Measurements from ENCODE around the gene DHRS9.
"Not testable (repeated sequence)": the region's sequence is repeated elsewhere in the genome, so short reads cannot be mapped to it uniquely, and the experiment has no call there.

The DHRS9 gene

DNA sequence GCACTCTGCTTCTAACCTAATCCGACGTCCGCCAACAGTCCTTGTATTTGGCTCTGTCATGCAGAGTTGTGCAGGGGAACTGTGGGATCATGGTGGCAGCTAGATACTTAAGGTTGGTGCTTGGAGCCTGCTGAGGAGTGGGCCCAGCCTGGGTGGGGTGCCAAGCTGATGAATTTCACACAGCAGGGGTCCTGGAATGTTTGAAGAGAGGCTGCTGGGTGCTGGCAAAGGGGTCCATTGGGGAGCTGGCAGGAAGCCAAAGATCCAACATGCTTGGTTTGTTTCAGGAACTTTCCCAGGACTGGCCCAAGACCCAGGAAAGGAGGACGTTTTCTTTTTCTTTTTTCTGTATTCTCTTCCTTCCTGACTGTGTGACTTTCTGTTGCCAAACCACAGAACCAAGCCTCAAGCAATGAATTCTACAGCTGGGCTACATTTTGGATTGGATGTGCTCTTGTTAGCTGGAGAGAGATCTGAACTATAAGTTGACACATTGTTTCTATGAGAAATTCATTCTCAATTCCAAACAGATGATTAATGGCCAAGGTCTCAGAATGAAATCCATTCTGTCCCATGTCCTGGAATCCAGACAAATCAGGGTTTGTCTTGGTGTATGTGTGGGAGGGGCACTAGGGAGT lies 49.9 kb downstream of the DHRS9 start:
- no peaks in the 10 kb centered on the region for H3K4me1 ChIP-seq (ENCODE audit: insufficient read depth, poor library complexity, severe bottlenecking)
- DNase-seq (ENCODE audit: low spot score) (no peak), ATAC-seq (ENCODE audit: low read depth) (no peak)
- H3K36me3 ChIP-seq (ENCODE audit: low read depth): no peaks in the 10 kb centered on the region
- H3K27ac ChIP-seq (ENCODE audit: poor library complexity, severe bottlenecking): no peak overlapping the region
- no peak overlapping the region for H3K4me3 ChIP-seq (ENCODE audit: severe bottlenecking)
- H3K9me3 ChIP-seq (ENCODE audit: severe bottlenecking): no peaks in the 10 kb centered on the region
- TF ChIP-seq, protein P1, sequence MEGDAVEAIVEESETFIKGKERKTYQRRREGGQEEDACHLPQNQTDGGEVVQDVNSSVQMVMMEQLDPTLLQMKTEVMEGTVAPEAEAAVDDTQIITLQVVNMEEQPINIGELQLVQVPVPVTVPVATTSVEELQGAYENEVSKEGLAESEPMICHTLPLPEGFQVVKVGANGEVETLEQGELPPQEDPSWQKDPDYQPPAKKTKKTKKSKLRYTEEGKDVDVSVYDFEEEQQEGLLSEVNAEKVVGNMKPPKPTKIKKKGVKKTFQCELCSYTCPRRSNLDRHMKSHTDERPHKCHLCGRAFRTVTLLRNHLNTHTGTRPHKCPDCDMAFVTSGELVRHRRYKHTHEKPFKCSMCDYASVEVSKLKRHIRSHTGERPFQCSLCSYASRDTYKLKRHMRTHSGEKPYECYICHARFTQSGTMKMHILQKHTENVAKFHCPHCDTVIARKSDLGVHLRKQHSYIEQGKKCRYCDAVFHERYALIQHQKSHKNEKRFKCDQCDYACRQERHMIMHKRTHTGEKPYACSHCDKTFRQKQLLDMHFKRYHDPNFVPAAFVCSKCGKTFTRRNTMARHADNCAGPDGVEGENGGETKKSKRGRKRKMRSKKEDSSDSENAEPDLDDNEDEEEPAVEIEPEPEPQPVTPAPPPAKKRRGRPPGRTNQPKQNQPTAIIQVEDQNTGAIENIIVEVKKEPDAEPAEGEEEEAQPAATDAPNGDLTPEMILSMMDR (IDR thresholded peaks at IDR 0.05; ENCODE audit: poor library complexity, severe bottlenecking): no peak
- H3K27me3 ChIP-seq (ENCODE audit: insufficient read depth, poor library complexity, severe bottlenecking): peaks cover 3% of the 10 kb centered on the region

DNA sequence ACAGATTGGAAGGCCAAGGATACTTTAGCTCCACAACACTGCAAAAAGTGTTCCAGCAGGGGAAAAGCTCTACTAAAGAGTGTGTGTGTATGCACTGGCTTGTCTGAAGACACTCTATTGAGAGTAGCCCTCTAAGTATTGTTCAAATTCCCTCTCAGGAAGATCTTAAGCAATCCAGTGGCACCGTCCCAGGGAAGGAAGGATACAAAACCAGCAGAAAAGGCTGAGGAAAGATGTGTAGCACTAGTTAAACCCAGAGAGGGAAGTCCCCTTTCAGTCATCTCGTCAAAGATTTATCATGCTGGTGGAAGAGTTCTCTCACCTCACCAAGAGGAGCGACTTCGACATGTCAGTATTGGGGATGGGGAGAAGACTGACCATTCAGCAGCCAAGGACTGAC lies 50.5 kb downstream of the DHRS9 start:
- H3K9me3 ChIP-seq (ENCODE audit: severe bottlenecking): no peaks in the 10 kb centered on the region
- H3K27me3 ChIP-seq (ENCODE audit: insufficient read depth, poor library complexity, severe bottlenecking): peaks cover 5% of the 10 kb centered on the region
- H3K4me3 ChIP-seq (ENCODE audit: severe bottlenecking): no peak overlapping the region
- no peak overlapping the region for H3K27ac ChIP-seq (ENCODE audit: poor library complexity, severe bottlenecking)
- ATAC-seq (ENCODE audit: low read depth): no peak
- H3K4me1 ChIP-seq (ENCODE audit: insufficient read depth, poor library complexity, severe bottlenecking): no peaks in the 10 kb centered on the region
- no peaks in the 10 kb centered on the region for H3K36me3 ChIP-seq (ENCODE audit: low read depth)
- no peak for DNase-seq (ENCODE audit: low spot score)
- TF ChIP-seq, protein P1 (IDR thresholded peaks at IDR 0.05; ENCODE audit: poor library complexity, severe bottlenecking): no peak

DNA sequence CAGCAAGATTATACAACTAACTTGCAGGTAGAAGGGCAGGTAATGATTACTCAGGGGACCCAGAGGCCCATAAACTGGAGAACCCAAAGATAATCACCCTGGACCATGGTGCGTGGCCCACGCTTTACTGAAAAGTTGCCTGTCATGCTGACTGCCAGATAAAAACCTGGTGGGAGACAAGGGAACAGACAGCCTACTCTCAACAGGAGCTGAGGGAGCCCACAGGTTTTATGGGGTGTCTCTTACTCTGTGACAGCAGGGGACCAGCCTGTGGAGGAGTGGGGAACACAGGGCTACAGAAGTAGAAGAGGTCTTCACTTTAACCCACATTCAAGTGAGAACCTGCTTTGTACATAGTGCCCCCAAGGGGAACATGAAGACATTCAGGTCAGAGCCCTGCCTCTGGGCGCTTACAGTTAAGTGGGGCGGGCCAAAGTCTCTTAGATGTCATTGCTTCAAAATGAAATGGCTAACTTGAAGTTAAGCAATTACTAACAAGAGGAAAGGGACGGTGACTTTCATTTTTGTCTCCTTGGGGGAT lies 60.4 kb downstream of the DHRS9 start:
- DNase-seq (ENCODE audit: low spot score): no peak
- Histone ChIP-seq H3K36me3 (ENCODE audit: low read depth) (no peaks in the 10 kb centered on the region), H3K9me3 (ENCODE audit: severe bottlenecking) (no peaks in the 10 kb centered on the region), H3K27ac (ENCODE audit: poor library complexity, severe bottlenecking) (no peak overlapping the region), H3K4me3 (ENCODE audit: severe bottlenecking) (no peak overlapping the region), H3K27me3 (ENCODE audit: insufficient read depth, poor library complexity, severe bottlenecking) (no peaks in the 10 kb centered on the region), H3K4me1 (ENCODE audit: insufficient read depth, poor library complexity, severe bottlenecking) (no peaks in the 10 kb centered on the region)
- TF ChIP-seq, protein P1 (IDR thresholded peaks at IDR 0.05; ENCODE audit: poor library complexity, severe bottlenecking): no peak
- no peak for ATAC-seq (ENCODE audit: low read depth)

DNA sequence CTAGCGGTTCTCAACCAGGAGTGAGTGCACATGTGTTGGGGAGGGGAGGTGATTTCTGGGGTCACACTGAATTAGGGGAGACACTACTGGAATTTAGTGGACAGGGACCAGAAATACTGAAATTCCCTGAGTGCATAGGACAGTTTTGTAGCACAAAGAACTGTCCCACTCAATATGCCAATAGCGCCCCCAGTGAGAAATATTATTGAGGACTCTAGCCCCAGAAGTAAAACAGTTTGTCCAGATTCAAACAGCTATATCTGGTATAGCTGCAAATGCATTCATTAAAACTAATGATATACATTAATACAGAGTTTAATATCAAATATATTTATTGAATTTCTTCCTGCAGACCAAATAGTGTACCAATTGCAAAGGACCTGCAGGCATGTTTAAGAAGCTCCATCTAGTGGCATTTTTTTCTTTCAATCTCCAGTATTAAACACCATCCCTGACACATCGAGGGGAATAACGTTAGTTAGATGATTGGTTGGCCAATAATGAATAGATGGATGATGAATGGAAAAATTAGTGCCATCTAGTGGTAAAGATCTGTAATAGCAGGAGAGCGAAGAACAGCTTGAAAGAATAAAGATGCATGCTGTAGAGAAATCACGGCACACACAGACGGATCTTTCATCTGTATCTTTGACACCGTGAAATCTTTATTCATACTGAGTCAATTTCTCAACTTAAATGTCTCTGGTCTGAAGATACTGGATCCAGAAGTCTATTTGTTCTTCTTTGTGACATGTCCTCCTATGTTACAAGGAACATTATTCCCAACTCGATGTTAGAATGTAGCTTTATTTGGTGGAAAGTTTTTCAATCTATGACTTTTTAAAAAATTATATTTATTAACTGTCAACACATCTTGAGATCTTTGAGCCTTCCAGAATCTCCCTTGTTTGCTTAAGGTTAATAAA lies 62.5 kb downstream of the DHRS9 start:
- no peaks in the 10 kb centered on the region for H3K27me3 ChIP-seq (ENCODE audit: insufficient read depth, poor library complexity, severe bottlenecking)
- no peak overlapping the region for H3K27ac ChIP-seq (ENCODE audit: poor library complexity, severe bottlenecking)
- H3K9me3 ChIP-seq (ENCODE audit: severe bottlenecking): no peaks in the 10 kb centered on the region
- H3K36me3 ChIP-seq (ENCODE audit: low read depth): no peaks in the 10 kb centered on the region
- peak; percentile 50; the same call in 2 of the 3 replicates for ATAC-seq (ENCODE audit: low read depth)
- H3K4me3 ChIP-seq (ENCODE audit: severe bottlenecking): no peak overlapping the region
- TF ChIP-seq, protein P1 (IDR thresholded peaks at IDR 0.05; ENCODE audit: poor library complexity, severe bottlenecking): peak; percentile 88
- no peaks in the 10 kb centered on the region for H3K4me1 ChIP-seq (ENCODE audit: insufficient read depth, poor library complexity, severe bottlenecking)
- no peak for DNase-seq (ENCODE audit: low spot score)

DNA sequence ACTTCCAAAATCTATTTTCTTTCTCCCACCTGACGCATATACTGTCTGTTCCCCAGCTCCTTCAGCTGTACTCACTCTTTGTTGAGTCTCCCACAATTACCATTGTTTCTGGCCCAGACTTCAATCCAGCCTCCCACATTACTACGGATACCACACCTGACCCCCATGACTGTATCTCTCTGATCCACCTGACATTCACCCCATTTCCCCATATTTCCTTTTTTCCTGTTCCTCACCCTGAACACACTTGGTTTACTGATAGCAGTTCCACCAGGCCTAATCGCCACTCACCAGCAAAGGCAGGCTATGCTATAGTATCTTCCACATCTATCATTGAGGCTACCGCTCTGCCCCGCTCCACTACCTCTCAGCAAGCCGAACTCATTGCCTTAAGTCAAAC lies 64.9 kb downstream of the DHRS9 start:
- not testable (repeated sequence) for H3K36me3 ChIP-seq (ENCODE audit: low read depth); ATAC-seq (ENCODE audit: low read depth); H3K9me3 ChIP-seq (ENCODE audit: severe bottlenecking); H3K27ac ChIP-seq (ENCODE audit: poor library complexity, severe bottlenecking); H3K4me1 ChIP-seq (ENCODE audit: insufficient read depth, poor library complexity, severe bottlenecking); DNase-seq (ENCODE audit: low spot score); H3K4me3 ChIP-seq (ENCODE audit: severe bottlenecking); H3K27me3 ChIP-seq (ENCODE audit: insufficient read depth, poor library complexity, severe bottlenecking)

DNA sequence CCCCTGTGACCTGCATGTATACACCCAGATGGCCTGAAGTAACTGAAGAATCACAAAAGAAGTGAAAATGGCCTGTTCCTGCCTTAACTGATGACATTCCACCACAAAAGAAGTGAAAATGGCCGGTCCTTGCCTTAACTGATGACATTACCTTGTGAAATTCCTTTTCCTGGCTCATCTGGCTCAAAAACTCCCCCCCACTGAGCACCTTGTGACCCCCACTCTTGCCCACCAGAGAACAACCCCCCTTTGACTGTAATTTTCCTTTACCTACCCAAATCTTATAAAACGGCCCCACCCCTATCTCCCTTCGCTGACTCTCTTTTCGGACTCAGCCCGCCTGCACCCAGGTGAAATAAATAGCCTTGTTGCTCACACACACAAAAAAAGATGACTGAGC lies 67.1 kb downstream of the DHRS9 start:
- H3K27me3 ChIP-seq (ENCODE audit: insufficient read depth, poor library complexity, severe bottlenecking); DNase-seq (ENCODE audit: low spot score); H3K4me3 ChIP-seq (ENCODE audit: severe bottlenecking); H3K27ac ChIP-seq (ENCODE audit: poor library complexity, severe bottlenecking); H3K9me3 ChIP-seq (ENCODE audit: severe bottlenecking); H3K4me1 ChIP-seq (ENCODE audit: insufficient read depth, poor library complexity, severe bottlenecking); ATAC-seq (ENCODE audit: low read depth); H3K36me3 ChIP-seq (ENCODE audit: low read depth): not testable (repeated sequence)
